Keratinocyte (primary cell): ENCODE measurements around the gene PHF10. TPM values are rescaled to one million over a fixed set of nuclear protein-coding genes. Genes with fewer than 3 reads are reported as not detected.

Source experiments
- DNase-seq: peaks from one replicate; pipeline ENCODE4 v3.0.0-alpha.2; 2011; ENCODE audit warnings: low read depth, missing footprints, low spot score
- FAIRE-seq: peaks from 2 replicates; lab custom pipeline; 2011; peaks lifted over from hg19 to GRCh38; lab: Jason Lieb, UNC
- H2AFZ ChIP-seq: 2 replicates; pipeline ENCODE4 v1.6.0; 2012; ENCODE audit warnings: low read length, control low read depth, inconsistent platforms; ENCODE audit not compliant: control insufficient read depth
- H3K27ac ChIP-seq: 2 replicates; pipeline ENCODE4 v1.5.1; 2011; ENCODE audit warnings: low read length; ENCODE audit not compliant: control insufficient read depth, insufficient read depth
- H3K27me3 ChIP-seq: 3 replicates; pipeline ENCODE4 v1.6.0; 2011; ENCODE audit warnings: low read length; ENCODE audit not compliant: control insufficient read depth, insufficient read depth; ENCODE audit errors: extremely low read depth
- H3K36me3 ChIP-seq, 2 experiments: 2 replicates in 1 of 2; 3 replicates in 1 of 2; pipeline ENCODE4 v1.5.1; 2011; ENCODE audit warnings: low read length in 2 of 2, mild to moderate bottlenecking in 1 of 2; ENCODE audit not compliant: control insufficient read depth in 2 of 2, insufficient read depth in 2 of 2; ENCODE audit errors: extremely low read depth in 1 of 2
- H3K4me1 ChIP-seq: 3 replicates; pipeline ENCODE4 v1.5.1; 2011; ENCODE audit warnings: low read length; ENCODE audit not compliant: control insufficient read depth, insufficient read depth; ENCODE audit errors: extremely low read depth
- H3K4me2 ChIP-seq: 3 replicates; pipeline ENCODE4 v1.6.0; 2011; ENCODE audit warnings: low read depth, low read length; ENCODE audit not compliant: control insufficient read depth, insufficient read depth; ENCODE audit errors: extremely low read depth
- H3K4me3 ChIP-seq, 3 experiments: fragments of 200-600 bp in 1 of 3; sonication (generic) in 1 of 3; 2 replicates in 2 of 3; 3 replicates in 1 of 3; pipeline ENCODE4 v1.5.1; 2011 to 2016; ENCODE audit warnings: low read length in 3 of 3, mild to moderate bottlenecking in 3 of 3, control low read depth in 2 of 3, inconsistent platforms in 1 of 3, low read depth in 1 of 3, mixed read lengths in 1 of 3, mixed run types in 1 of 3, moderate library complexity in 1 of 3; ENCODE audit not compliant: control insufficient read depth in 2 of 3, insufficient read depth in 2 of 3; ENCODE audit errors: extremely low read depth in 1 of 3
- H3K79me2 ChIP-seq: 2 replicates; pipeline ENCODE4 v1.6.0; 2012; ENCODE audit warnings: low read length; ENCODE audit not compliant: control insufficient read depth, insufficient read depth
- H3K9ac ChIP-seq: 3 replicates; pipeline ENCODE4 v1.6.0; 2011; ENCODE audit warnings: low read length; ENCODE audit not compliant: control insufficient read depth, insufficient read depth; ENCODE audit errors: extremely low read depth
- H3K9me1 ChIP-seq: 3 replicates; pipeline ENCODE4 v1.6.0; 2011; ENCODE audit warnings: low read length; ENCODE audit not compliant: control insufficient read depth, insufficient read depth; ENCODE audit errors: extremely low read depth
- H3K9me3 ChIP-seq: 2 replicates; pipeline ENCODE4 v1.5.1; 2012; ENCODE audit warnings: low read depth, low read length; ENCODE audit not compliant: control insufficient read depth
- H4K20me1 ChIP-seq: 3 replicates; pipeline ENCODE4 v1.6.0; 2011; ENCODE audit warnings: low read length; ENCODE audit not compliant: control insufficient read depth, insufficient read depth; ENCODE audit errors: extremely low read depth
- EZH2 ChIP-seq: IDR thresholded peaks from one replicate; pipeline ENCODE4 v1.6.1; 2012; ENCODE audit warnings: inconsistent platforms, mild to moderate bottlenecking, low read length, moderate library complexity
- dilution Hi-C: fragments of 300-500 bp; cut with MboI; formaldehyde crosslinking; loops from one replicate; pipeline ENCODE4 v1.7.0; 2020; ENCODE audit warnings: low sequenced_read_pairs; ENCODE audit not compliant: extremely low pct_ligation_motif_present
- polyA plus RNA-seq, 5 experiments: library from polyadenylated mRNA; depleted of rRNA in 3 of 5; stranded (reverse) in 3 of 5; stranded (forward) in 1 of 5; unstranded in 1 of 5; fragments of >200 nt; gene quantifications; 1 replicate in 1 of 5; 2 replicates in 3 of 5; 3 replicates in 1 of 5; pipeline versions ENCODE4 v1.2.1 to v1.2.3, GENCODE V29; 2011 to 2012; ENCODE audit warnings: missing spikeins in 2 of 5, low read depth in 1 of 5, low replicate concordance in 1 of 5
- TF ChIP-seq, protein P1 (sequence below), 3 experiments: IDR thresholded peaks in 1 of 3; conservative IDR thresholded peaks in 1 of 3; optimal IDR thresholded peaks in 1 of 3; 2 replicates in 2 of 3; 3 replicates in 1 of 3; pipeline versions ENCODE3 to v1.5.1; 2011; ENCODE audit warnings: low read length in 3 of 3, mild to moderate bottlenecking in 3 of 3, moderate library complexity in 2 of 3, control low read depth in 1 of 3, inconsistent platforms in 1 of 3; ENCODE audit not compliant: insufficient read depth in 2 of 3; ENCODE audit errors: extremely low read depth in 1 of 3

PHF10 gene
- polyA plus RNA-seq, 1 donor (not counting 4 experiments of a cell fraction or from before 2014, with no cell fraction given) = 14.5 TPM

DNA sequence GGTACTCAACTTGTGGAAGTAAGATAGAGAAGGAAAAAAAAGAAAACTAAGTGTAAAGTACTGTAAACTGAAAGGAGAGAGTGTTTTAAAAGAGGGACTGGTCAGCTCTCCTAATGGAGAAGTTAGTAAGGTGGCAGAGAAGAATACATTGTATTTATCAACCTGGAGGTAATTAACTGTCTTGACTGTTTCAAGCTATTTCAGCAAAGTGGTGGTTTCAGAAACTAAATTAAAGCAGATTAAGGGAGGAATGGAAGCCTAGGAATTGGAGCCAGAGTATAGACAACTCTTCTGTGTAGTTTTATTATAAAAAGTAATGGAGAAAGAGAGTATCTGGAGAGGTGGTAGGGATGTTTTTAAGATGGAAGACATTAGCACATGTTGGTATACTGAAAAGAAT, 2.7 kb upstream of the PHF10 start:
- peaks cover 2% of the 10 kb centered on the region for H4K20me1 ChIP-seq
- TF ChIP-seq, protein P1, sequence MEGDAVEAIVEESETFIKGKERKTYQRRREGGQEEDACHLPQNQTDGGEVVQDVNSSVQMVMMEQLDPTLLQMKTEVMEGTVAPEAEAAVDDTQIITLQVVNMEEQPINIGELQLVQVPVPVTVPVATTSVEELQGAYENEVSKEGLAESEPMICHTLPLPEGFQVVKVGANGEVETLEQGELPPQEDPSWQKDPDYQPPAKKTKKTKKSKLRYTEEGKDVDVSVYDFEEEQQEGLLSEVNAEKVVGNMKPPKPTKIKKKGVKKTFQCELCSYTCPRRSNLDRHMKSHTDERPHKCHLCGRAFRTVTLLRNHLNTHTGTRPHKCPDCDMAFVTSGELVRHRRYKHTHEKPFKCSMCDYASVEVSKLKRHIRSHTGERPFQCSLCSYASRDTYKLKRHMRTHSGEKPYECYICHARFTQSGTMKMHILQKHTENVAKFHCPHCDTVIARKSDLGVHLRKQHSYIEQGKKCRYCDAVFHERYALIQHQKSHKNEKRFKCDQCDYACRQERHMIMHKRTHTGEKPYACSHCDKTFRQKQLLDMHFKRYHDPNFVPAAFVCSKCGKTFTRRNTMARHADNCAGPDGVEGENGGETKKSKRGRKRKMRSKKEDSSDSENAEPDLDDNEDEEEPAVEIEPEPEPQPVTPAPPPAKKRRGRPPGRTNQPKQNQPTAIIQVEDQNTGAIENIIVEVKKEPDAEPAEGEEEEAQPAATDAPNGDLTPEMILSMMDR (optimal IDR thresholded peaks at IDR 0.05 in 1 of 3, IDR thresholded peaks at IDR 0.05 in 1 of 3, conservative IDR thresholded peaks at IDR 0.05 in 1 of 3; ENCODE audit: extremely low read depth in 1 of 3, insufficient read depth in 2 of 3, low read length in 3 of 3) = no peak
- no peak for TF ChIP-seq EZH2
- H3K27me3 ChIP-seq = no peaks in the 10 kb centered on the region
- H3K4me3 ChIP-seq = no peak overlapping the region
- no peak overlapping the region for H3K4me2 ChIP-seq
- peaks cover 1% of the 10 kb centered on the region for H3K79me2 ChIP-seq
- DNase-seq (no peak), FAIRE-seq (no peak)
- dilution Hi-C loops = no loop called here
- H3K9me1 ChIP-seq = no peaks in the 10 kb centered on the region
- peaks cover 15% of the 10 kb centered on the region for H3K4me1 ChIP-seq
- H2AFZ ChIP-seq = no peak overlapping the region
- H3K27ac ChIP-seq = no peak overlapping the region
- no peak overlapping the region for H3K9ac ChIP-seq
- no peaks in the 10 kb centered on the region for H3K36me3 ChIP-seq
- H3K9me3 ChIP-seq = no peaks in the 10 kb centered on the region

DNA sequence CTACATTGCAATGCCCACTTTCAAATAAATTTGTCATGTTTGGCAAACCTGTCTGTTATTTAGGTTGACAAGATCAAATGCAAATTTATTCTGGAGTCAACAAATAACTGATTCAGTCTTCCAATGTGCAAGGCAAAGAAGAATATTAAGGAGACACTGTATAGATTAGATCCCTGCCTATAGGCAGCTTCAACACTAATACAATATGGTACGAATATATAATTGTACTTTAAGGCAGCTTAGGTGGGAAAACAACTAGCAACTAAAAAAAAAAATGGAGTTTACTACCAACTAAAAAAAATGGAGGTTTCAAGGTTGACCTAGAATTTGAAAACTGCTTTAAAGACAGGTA, 1.7 kb upstream of the PHF10 start:
- no peak for TF ChIP-seq EZH2
- TF ChIP-seq, protein P1 (optimal IDR thresholded peaks at IDR 0.05 in 1 of 3, IDR thresholded peaks at IDR 0.05 in 1 of 3, conservative IDR thresholded peaks at IDR 0.05 in 1 of 3; ENCODE audit: extremely low read depth in 1 of 3, insufficient read depth in 2 of 3, low read length in 3 of 3) = no peak
- Histone ChIP-seq H3K27ac (no peak overlapping the region), H3K9me3 (no peaks in the 10 kb centered on the region), H3K4me1 (peaks cover 19% of the 10 kb centered on the region), H3K36me3 (no peaks in the 10 kb centered on the region), H3K9ac (no peak overlapping the region), H4K20me1 (peaks cover 2% of the 10 kb centered on the region), H2AFZ (no peak overlapping the region), H3K79me2 (peaks cover 11% of the 10 kb centered on the region), H3K4me2 (no peak overlapping the region), H3K27me3 (no peaks in the 10 kb centered on the region), H3K9me1 (no peaks in the 10 kb centered on the region), H3K4me3 (no peak overlapping the region)
- DNase-seq = no peak
- dilution Hi-C loops = no loop called here
- no peak for FAIRE-seq
